NCI-H1436 treated with DMSO at 0.1 percent for 48 hours (cell line): ENCODE results near the gene LKAAEAR1.
"Not testable (repeated sequence)": the region's sequence is repeated elsewhere in the genome, so short reads cannot be mapped to it uniquely, and the experiment has no call there.

Experiments
- DNase-seq: peaks from one replicate; lab custom pipeline; 2025; lab: John Stamatoyannopoulos, UW

LKAAEAR1 gene

DNA sequence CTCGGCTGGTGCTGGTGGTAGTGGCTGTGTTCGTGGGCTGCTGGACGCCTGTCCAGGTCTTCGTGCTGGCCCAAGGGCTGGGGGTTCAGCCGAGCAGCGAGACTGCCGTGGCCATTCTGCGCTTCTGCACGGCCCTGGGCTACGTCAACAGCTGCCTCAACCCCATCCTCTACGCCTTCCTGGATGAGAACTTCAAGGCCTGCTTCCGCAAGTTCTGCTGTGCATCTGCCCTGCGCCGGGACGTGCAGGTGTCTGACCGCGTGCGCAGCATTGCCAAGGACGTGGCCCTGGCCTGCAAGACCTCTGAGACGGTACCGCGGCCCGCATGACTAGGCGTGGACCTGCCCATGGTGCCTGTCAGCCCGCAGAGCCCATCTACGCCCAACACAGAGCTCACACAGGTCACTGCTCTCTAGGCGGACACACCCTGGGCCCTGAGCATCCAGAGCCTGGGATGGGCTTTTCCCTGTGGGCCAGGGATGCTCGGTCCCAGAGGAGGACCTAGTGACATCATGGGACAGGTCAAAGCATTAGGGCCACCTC lies 14.3 kb upstream of the LKAAEAR1 start:
- DNase-seq, result no peak

DNA sequence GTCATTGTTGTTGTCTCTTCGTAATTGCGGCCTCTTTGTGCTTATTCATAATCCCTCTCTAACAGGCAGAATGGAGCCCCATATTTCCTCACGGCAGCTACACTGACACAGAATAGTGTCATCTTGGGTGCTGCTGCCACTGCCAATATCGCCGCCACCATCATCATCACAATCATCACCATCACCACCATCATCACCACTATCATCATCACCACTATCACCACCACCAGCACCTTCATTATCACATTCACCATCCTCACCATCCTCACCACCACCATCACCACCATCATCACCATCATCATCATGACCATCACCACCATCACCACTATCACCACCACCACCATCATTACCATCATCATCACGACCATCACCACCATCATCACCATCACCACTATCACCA lies 12.3 kb upstream of the LKAAEAR1 start:
- DNase-seq, result no peak

DNA sequence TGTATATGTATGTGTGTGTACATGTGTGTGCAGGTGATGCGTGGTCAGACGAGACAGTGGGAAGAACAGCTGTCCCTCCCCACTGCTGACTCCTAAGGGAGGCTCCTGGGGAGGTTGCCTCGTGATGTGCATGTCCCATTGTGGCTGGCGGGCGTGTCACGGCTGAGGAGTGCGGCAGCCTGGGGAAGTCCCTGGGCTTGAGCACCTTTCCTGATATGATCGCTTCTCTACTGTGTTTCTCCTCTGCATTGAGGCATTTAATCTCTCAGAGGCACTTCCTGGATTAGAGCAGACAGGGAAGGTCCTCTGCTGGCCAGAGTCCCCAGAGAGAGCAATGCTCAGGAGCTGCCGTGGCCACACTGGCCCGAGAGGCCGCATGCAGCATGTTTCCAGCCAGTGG lies 11.7 kb upstream of the LKAAEAR1 start:
- no peak for DNase-seq

DNA sequence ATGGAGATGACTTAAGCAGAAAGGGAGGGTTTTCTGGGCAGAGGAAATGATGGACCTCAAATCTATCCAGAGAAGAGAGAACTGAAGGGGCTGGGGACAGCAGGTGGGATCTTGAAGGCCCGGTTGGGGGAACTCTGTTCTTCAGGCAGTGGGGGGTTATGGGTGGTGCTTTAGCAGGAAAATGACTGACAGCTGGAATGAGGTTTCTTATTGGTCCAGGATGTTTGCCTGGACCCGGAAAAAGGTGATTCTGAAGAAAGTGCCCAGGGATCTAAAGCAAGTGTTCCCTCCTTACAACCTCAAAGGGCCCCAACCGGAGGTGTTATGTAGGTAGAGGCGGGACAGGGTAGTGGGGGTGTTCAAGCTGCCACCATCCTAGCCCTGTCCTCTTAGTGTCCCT lies 11.3 kb upstream of the LKAAEAR1 start:
- DNase-seq, result no peak

DNA sequence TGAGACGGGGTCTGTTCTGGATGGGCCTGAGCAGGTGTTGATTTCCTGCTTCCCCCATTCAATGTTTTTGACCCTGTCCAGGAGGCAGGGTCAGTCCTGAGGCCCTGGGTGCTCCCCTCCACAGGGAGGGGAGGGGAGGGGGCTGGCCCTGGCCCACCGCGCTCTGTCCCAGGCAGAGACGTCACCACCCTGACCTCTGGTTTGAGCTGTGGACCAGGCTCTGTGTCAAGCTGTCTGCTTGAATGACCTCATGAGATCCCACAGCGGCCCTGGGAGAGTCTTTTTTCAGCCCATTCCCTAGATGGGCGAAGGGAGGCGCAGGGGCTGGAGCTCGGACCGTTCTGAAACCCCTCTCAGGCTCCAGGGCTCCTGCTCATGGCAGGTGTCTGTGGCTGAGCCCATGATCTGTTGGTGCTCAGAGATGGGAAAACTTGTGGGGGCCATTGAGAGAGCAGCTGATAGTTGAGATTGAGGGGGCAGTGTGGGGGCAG lies 8.9 kb upstream of the LKAAEAR1 start:
- DNase-seq, result no peak

DNA sequence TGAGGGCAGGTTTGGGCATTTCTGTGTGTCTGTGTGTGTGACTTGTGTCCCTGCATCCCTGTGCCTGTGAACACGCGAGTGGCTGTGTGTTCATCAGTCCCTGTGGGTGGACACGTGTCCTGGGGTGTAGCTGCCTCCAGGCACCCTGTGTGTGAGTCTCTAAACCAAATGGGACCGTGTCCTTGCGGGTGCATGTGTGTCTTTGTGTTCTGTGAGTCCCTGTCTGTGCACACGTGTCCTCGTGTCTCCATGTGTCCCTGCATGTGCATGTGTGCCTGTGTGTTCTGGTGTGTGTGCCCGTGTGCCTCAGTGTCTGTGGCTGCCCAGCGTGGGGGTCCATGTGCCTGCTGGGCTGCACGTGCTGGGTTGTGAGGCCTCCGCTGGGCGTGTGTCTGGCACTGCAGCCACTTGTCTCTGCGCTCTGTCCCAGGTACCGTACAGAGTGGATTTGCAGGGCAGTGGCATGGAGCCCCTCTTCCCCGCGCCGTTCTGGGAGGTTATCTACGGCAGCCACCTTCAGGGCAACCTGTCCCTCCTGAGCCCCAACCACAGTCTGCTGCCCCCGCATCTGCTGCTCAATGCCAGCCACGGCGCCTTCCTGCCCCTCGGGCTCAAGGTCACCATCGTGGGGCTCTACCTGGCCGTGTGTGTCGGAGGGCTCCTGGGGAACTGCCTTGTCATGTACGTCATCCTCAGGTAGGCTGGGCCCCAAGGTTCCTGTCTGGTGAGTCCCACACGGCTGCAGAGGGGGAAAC lies 8.2 kb upstream of the LKAAEAR1 start:
- no peak for DNase-seq

DNA sequence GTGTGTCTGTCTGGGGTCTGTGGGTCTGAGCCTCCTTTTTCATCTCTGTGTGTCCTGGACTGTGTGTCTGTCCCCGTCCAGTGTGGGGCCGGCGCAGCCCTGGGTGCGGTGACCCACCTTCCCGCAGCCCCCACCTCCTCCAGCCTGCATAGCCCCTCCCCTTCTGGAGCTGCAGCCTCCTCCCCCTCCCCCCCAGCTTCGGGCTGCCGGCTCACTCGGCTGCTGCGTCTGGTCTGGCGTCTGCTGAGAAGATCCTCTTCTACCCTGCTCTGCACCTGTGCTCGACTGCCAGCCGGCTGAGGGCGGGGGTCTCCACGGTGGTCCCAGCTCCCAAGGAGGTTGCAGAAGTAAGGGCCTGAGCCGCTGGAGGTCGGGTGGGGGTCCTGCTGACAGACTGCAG lies 7.6 kb upstream of the LKAAEAR1 start:
- no peak for DNase-seq

DNA sequence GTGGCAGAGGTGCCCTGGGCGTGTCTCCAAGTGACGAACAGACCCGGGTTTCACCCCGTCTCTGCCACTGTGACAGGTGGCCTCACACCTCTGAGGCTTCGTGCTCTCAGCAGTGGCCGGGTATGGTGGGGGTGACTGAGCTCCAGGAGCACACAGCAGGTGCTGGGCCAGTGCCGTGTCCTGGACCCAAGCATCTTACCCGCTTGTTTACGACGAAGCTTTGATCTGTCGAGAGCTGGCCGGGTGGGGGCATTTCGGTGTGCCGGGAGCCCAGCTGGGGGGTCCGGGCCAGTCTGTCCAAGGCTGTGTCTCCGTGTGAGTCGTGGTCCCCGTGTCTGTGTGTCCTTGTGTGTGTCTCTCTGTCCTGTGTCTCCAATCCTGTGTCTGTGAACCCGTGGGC lies 7.1 kb upstream of the LKAAEAR1 start:
- DNase-seq, result no peak

DNA sequence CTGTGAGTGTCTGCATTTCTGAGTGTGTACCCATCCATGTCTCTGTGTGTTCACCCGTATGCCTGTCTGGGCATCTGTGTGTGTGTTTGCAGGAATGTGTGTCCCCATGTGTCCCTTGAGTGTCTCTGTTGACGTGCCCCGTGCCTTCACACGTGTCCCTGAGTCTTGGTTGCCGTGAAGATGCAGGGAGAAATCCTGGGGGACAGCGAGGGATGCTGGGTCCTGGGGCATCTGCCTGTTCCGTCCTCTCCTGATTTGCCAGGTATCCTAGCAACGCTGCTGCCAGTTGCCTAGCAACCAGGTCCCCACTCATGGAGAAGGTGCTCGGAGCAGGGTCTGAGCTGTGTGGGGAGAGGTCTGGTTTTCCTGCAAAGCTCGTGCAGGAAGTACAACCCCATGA lies 6.0 kb upstream of the LKAAEAR1 start:
- no peak for DNase-seq

DNA sequence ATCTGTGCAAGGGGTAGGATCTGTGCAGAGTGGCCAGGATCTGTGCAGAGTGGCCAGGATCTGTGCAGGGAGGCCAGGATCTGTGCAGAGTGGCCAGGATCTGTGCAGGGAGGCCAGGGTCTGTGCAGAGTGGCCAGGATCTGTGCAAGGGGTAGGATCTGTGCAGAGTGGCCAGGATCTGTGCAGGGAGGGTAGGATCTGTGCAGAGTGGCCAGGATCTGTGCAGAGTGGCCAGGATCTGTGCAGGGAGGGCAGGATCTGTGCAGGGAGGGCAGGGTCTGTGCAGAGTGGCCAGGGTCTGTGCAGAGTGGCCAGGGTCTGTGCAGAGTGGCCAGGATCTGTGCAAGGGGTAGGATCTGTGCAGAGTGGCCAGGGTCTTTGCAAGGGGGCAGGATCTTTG lies 4.4 kb upstream of the LKAAEAR1 start:
- not testable (repeated sequence) for DNase-seq

DNA sequence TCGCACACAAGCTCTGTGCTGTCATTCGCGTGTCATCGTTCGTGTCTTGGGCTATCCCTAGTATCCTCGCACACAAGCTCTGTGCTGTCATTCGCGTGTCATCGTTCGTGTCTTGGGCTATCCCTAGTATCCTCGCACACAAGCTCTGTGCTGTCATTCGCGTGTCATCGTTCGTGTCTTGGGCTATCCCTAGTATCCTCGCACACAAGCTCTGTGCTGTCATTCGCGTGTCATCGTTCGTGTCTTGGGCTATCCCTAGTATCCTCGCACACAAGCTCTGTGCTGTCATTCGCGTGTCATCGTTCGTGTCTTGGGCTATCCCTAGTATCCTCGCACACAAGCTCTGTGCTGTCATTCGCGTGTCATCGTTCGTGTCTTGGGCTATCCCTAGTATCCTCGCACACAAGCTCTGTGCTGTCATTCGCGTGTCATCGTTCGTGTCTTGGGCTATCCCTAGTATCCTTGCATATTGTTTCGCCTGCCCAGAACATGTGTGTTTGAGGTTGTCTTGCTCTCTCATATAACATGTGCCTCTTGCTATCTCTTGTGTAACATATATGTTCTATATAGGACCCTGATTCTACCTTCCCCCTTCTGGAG lies 3.1 kb upstream of the LKAAEAR1 start:
- DNase-seq, result not testable (repeated sequence)

DNA sequence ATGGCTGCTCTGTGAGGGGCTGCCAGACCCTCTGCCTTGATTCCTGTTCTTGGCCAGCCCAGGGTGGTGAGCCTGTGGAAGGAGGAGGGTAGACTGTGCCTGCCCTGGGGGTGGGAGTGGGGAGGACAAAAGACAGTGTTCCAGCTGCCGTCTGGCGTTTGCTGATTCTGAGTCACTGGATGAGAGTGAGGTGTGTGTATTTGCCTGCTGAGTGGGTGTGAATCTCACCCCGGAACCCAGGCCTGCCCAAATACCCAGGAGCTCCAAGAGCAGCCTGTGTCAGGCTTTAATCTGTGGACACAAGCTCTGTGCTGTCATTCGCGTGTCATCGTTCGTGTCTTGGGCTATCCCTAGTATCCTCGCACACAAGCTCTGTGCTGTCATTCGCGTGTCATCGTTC lies 2.6 kb upstream of the LKAAEAR1 start:
- DNase-seq, result no peak

DNA sequence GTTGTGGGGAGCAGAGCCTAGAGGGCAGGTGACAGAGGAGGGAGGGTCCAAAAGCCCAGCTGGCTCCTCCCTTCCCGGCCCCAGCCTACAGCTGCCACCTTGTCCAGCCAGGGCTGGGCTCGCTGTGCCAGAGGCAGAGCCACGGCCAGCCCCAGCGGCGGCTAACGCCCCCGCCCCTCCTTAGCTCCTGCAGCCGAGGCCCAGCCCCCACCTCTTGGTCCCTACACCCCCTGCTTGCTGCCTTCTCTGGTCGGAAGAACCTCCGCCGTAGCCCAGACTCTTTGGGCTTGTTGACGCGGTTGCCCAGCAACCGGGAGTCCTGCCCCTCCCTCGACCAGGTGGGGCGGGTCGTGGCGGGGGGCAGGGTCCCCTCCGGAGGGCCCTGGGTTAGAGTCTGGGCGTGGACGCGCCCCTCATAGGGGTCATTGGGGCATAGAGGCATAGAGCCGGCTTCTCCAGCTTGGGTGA lies 521 bp upstream of the LKAAEAR1 start:
- DNase-seq, result no peak

DNA sequence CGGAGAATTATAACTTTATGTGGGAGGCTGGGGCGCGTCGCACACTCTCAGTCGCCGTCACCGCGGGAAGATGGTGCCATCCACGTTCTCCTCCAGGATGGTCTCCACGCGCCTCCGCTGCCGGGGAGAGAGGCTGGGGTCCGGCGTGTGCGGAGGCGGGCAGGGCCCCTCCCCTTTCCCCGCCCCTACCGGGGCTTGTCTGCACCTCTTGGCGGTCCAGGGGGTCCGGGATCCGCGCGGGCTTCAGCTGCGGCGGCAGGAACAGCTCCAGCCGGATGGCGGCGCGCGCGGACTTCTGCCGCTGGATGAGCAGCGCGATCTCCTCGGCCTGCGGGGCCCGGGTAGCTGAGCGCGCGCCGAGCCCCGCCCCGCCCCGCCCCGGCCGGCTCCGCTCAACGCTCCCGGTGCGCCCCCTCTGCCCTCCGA lies 807 bp downstream of the LKAAEAR1 start:
- no peak for DNase-seq

DNA sequence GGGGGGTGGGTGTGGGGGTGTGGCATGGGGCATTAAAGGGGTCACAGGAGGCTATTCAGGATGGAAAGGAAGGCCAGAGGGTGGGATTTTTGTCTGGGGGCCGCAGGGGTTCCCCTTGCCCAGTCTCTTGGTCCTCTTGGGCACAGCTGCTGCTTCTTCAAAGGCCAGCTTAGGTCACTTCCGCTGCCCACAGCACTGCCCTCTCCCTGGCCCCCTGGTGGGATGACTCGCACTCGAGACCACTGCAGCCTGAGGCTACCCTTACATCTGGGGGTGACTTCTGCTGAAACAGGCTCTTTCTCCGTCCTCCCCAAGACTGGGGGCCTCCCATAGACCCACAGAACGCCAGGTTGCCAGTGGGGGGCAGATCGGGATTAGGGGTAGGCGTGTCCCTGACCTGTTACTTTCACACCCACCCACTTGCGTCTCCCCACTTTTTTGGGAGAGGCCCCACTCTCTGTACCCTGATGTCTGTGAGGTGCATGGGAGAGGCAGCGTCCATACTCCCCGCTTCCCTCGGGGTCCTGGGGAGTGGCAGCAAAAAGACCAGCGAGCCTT lies 1.3 kb downstream of the LKAAEAR1 start:
- no peak for DNase-seq

DNA sequence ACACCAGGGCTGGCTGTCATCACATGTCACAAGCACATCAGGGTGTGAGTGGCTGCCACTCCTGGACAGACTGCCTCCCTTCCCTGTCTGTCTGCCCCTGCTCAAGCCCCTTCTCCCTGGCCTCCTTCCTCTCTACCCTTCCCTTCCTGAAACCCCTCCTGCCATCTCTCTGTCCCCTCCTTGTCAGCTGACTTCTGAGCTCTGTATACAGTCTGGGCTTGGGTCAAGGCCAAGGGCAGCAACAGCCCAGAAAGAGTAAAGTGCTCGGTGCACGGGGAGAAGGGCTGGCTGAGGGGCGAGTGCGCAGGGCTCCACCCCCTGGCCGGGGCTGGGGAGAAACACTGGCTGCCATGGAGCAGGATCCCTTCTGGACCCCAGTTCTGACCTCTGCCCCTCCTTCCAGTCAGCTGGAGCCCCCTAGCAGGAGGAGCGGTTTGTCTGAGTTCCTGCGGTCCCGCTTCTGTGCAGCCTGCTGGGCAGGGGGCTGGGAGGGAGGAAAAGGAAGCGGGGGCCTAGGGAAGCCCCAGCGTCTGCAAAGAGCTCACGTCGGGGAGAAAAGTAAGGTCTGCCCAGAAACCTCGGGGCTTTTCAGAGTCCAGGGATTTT lies 2.0 kb downstream of the LKAAEAR1 start:
- DNase-seq, result no peak

DNA sequence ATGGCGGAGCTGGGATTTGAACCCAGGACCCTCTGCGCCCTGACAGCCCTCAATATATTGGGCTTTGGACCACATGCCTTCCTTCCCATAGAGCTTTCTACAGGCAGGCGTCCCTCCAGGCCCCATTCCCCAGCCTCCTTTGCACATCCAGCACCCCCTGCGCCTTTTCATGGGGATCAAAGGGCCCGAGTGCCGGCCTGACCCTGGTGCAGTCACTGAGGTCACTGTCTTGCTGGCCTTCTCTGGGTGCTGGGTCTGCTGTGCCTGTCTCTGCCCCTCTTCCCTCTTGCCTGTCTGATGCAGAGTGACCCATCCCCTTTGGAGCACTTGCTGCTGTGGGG lies 2.6 kb downstream of the LKAAEAR1 start:
- no peak for DNase-seq

DNA sequence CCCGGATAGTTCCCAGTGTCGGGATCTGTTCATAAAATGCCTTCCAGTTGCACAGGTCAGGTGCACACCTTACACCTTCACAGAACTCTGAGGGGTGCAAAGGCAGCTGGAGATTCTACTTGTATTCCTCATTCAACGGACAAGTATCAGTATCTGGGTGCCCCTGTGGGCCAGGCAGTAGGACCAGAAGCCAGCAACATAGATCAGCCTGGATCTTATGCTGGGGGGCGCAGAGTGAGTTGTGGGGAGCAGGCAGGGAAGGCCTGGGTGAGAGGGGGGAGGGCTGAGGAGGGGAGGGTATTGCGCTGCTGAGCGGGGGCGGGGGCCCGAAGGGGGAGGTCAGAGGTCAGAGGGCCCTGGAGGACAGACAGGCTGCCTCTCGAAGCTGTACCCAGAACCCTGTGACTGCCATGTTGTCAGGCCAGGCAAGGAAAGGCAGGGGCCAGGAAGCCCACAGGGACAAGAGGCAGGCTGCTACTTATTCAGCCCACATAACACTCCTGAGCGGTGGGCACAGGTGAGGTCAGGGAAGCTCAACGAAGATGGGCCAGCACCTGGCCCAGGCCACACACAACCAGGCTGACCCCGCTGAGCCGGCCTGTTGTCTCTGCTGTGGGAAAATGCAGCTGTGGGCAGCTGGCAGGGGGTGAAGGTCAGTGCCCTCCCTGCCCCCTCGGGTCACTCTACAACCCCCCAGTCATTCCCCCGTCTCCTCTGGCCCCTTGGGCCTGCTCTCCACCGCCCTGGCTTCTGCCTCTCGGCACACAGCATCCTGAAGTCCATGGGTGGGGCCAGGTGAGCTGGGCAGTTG lies 3.2 kb downstream of the LKAAEAR1 start:
- no peak for DNase-seq

DNA sequence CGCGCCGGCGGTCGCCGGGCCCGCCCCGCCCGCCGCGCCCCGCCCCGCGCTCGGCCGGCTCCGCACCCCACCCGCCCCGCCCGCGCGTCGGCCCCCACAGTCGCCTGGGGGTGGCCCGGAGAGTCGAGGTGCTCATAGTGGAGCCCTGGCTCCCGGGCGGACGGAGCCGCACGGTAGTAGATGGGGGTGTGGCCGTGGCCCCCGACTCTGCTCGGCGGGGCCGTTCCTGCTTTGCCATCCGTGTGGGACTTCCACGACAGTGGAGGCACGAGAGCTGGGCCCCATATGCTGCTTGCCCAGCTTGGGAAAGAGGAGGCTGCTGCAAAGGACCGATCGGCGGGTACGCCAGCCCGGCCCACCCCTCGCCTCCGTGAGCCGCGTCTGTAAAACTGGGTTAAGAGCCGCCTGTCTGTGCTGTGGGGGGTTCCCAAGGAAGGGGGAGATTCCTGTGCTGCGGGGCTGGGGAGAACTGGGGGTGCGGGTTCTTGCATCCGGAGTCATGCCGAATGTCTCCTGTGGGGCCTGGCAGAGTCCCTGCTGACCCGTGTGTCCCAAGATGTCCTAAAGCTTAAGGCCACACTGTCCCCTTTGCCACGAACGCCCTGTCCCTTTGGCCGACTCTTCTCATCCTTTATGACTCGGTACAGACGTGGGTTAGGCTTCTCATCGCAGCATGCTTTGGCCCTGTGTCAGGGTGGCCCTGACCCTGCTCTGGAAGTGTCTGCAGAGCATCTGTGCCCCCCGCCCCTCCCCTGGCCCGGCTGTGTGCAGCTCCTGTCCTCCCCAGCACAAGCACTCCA lies 4.0 kb downstream of the LKAAEAR1 start, which contains the start of gene OPRL1:
Gene OPRL1, plus strand, starts transcription at position 70 of the 800 bp plus-strand sequence. CDS start 12,639 bp downstream, outside the sequence.
- DNase-seq, result no peak

DNA sequence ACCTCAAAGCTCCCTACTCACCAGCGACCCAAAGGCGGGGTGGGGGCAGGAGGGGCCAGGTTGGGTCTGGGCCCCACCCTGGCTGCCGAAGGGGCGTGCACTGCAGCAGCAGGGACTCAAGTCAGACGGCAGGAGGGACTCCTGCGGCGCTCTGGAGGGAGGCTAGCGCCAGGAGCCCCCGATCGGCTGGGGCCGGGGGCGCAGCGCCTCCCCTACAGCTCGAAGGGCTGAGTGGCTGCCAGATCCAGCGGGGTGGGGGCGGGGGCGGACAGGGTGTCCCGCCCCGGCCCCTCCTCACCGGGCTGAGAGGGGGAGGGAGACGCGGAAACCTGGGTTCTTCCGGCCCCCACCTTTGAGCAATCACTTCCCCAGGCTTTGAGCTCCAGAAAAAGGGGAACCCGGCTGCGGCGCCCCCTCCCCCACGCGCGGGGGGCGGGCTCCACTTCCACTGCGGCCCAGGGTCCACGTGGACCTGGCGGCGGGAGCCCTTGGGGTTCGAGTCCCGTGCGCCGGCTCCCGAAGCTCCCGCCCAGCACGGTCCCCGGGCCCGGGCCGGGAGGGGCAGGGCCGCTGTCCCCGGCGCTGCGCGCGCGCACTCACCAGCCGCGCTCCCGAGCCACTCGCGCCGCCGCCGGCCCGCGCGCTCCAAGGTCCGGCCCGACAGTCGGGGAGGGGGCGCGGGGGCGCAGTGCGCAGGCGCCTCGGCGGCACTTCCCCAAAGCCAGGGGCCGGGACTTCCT lies 4.8 kb downstream of the LKAAEAR1 start, which contains the start of gene RGS19:
Gene RGS19, minus strand, starts transcription at position 246 of the 740 bp plus-strand sequence. CDS start 2,632 bp downstream, outside the sequence.
- DNase-seq, result no peak
